GM18519 (cell line): ENCODE data around the gene HIRA.

Source experiments
- ATAC-seq: cut with Tn5 transposase; IDR thresholded peaks from one replicate; pipeline ENCODE4 v1.9.1; 2021; ENCODE audit warnings: mild to moderate bottlenecking, moderate library complexity; ENCODE audit not compliant: unreplicated experiment, low FRiP score

Gene HIRA

GRCh38 chr22:19359554-19360299, 71.8 kb downstream of the HIRA start:
- no peak for ATAC-seq

GRCh38 chr22:19358703-19359553, 72.6 kb downstream of the HIRA start:
- ATAC-seq, result no peak

- ATAC-seq, result no peak
Observed at GRCh38 chr22:19358195-19358594, 73.3 kb downstream of the HIRA start.

- no peak for ATAC-seq
Observed at GRCh38 chr22:19357270-19358105, 74.0 kb downstream of the HIRA start.

- ATAC-seq, result no peak
Observed at GRCh38 chr22:19356708-19357269, 74.7 kb downstream of the HIRA start.

GRCh38 chr22:19355413-19356157, 75.9 kb downstream of the HIRA start:
- ATAC-seq, result no peak

GRCh38 chr22:19354201-19354600, 77.3 kb downstream of the HIRA start:
- ATAC-seq, result no peak

- no peak for ATAC-seq
Observed at GRCh38 chr22:19353363-19354131, 78.0 kb downstream of the HIRA start.

- ATAC-seq, result no peak
Observed at GRCh38 chr22:19352766-19353165, 78.8 kb downstream of the HIRA start.

GRCh38 chr22:19352217-19352616, 79.3 kb downstream of the HIRA start:
- no peak for ATAC-seq

GRCh38 chr22:19351604-19352003, 79.9 kb downstream of the HIRA start:
- no peak for ATAC-seq

GRCh38 chr22:19350947-19351346, 80.6 kb downstream of the HIRA start:
- ATAC-seq, result no peak

GRCh38 chr22:19350476-19350859, 81.1 kb downstream of the HIRA start:
- ATAC-seq, result no peak

GRCh38 chr22:19349778-19350475, 81.6 kb downstream of the HIRA start:
- no peak for ATAC-seq

GRCh38 chr22:19346677-19347265, 84.8 kb downstream of the HIRA start:
- ATAC-seq, result no peak

GRCh38 chr22:19344420-19344819, 87.1 kb downstream of the HIRA start:
- ATAC-seq, result no peak

- no peak for ATAC-seq
Observed at GRCh38 chr22:19343470-19343869, 88.1 kb downstream of the HIRA start.

- ATAC-seq, result no peak
Observed at GRCh38 chr22:19341500-19341899, 90.0 kb downstream of the HIRA start.
